ENCODE results near the gene PLPPR3. TPM values are rescaled to one million over a fixed set of nuclear protein-coding genes. Genes with fewer than 3 reads are reported as not detected.

PLPPR3 gene
- total and polyA plus RNA-seq, 2 donors from 2014 or later, result not detected

DNA sequence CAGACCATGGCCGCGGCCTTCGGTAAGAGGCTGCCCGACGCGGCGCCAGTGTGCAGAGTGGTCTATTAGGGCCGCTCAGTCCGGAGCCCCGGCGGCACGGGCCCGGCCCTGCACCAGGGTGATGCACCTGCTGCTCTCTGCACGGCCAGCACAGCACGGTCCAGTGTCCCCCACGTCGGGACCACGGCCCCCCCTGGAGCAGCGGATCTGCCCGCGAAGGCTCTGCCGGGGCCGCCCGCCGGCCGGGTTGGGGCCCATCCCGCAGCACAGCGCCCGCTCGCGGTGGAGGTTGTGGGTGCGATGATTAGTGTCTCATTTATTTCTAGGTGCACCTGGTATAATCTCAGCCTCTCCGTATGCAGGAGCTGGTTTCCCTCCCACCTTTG lies 16.6 kb downstream of the PLPPR3 start:
- Histone ChIP-seq H3K4me1 (ENCODE audit: control insufficient read depth in 2 of 3, insufficient read depth in 2 of 3, low read depth in 1 of 3, low read length in 3 of 3) (peaks cover 0 to 31% (median 21%) of the 10 kb centered on the region in 3 donors), H3K27ac (ENCODE audit: low read depth in 2 of 2, low read length in 2 of 2) (no peak overlapping the region), H3K9ac (ENCODE audit: low read length in 3 of 3) (no peak overlapping the region), H3K4me3 (ENCODE audit: low read length in 3 of 3) (no peak overlapping the region), H3K27me3 (ENCODE audit: control insufficient read depth, insufficient read depth, low read length) (no peaks in the 10 kb centered on the region), H3K36me3 (ENCODE audit: control insufficient read depth in 2 of 3, insufficient read depth in 3 of 3, low read length in 3 of 3) (peaks cover 7 to 55% (median 25%) of the 10 kb centered on the region in 3 donors), H3K9me3 (ENCODE audit: control insufficient read depth in 2 of 3, insufficient read depth in 1 of 3, low read length in 3 of 3) (no peaks in the 10 kb centered on the region)
- TF ChIP-seq, protein P1, sequence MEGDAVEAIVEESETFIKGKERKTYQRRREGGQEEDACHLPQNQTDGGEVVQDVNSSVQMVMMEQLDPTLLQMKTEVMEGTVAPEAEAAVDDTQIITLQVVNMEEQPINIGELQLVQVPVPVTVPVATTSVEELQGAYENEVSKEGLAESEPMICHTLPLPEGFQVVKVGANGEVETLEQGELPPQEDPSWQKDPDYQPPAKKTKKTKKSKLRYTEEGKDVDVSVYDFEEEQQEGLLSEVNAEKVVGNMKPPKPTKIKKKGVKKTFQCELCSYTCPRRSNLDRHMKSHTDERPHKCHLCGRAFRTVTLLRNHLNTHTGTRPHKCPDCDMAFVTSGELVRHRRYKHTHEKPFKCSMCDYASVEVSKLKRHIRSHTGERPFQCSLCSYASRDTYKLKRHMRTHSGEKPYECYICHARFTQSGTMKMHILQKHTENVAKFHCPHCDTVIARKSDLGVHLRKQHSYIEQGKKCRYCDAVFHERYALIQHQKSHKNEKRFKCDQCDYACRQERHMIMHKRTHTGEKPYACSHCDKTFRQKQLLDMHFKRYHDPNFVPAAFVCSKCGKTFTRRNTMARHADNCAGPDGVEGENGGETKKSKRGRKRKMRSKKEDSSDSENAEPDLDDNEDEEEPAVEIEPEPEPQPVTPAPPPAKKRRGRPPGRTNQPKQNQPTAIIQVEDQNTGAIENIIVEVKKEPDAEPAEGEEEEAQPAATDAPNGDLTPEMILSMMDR (IDR thresholded peaks at IDR 0.05; ENCODE audit: borderline replicate concordance, extremely low read depth, insufficient read depth), result no peak
- FAIRE-seq, result no peak
- peak in 1 of 5 donors; percentile 73 for DNase-seq
- intact Hi-C loops (cut with DNase I), result no loop called here

DNA sequence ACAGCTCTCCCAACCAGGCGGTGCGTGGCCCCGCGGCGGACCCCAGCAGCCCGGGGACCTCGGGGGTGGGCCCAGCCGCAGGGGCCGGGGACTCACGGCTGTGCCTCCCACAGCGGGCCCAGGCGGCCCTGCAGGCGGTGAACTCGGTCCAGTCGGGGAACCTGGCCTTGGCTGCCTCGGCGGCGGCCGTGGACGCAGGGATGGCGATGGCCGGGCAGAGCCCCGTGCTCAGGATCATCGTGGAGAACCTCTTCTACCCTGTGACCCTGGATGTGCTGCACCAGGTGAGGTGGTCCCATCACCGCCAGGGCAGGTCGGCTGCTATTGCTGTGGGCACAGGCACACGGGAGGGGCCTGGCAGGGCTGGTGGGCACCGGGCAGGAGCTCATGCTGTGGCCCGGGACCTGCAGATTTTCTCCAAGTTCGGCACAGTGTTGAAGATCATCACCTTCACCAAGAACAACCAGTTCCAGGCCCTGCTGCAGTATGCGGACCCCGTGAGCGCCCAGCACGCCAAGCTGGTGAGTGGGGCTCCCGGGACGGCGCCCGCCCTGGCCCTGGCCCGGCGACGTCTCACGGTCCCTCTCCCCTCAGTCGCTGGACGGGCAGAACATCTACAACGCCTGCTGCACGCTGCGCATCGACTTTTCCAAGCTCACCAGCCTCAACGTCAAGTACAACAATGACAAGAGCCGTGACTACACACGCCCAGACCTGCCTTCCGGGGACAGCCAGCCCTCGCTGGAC lies 17.2 kb downstream of the PLPPR3 start:
- no peak overlapping the region for H3K27ac ChIP-seq (ENCODE audit: low read depth in 2 of 2, low read length in 2 of 2)
- no peak overlapping the region for H3K9ac ChIP-seq (ENCODE audit: low read length in 3 of 3)
- no peak overlapping the region for H3K4me3 ChIP-seq (ENCODE audit: low read length in 3 of 3)
- H3K27me3 ChIP-seq (ENCODE audit: control insufficient read depth, insufficient read depth, low read length), result no peaks in the 10 kb centered on the region
- peaks cover 5 to 49% (median 25%) of the 10 kb centered on the region in 3 donors for H3K36me3 ChIP-seq (ENCODE audit: control insufficient read depth in 2 of 3, insufficient read depth in 3 of 3, low read length in 3 of 3)
- peaks cover 0 to 36% (median 22%) of the 10 kb centered on the region in 3 donors for H3K4me1 ChIP-seq (ENCODE audit: control insufficient read depth in 2 of 3, insufficient read depth in 2 of 3, low read depth in 1 of 3, low read length in 3 of 3)
- no peaks in the 10 kb centered on the region for H3K9me3 ChIP-seq (ENCODE audit: control insufficient read depth in 2 of 3, insufficient read depth in 1 of 3, low read length in 3 of 3)
- DNase-seq, result peak in 1 of 5 donors; percentile 64
- TF ChIP-seq, protein P1 (IDR thresholded peaks at IDR 0.05; ENCODE audit: borderline replicate concordance, extremely low read depth, insufficient read depth), result no peak
- no peak for FAIRE-seq
- intact Hi-C loops (cut with DNase I), result no loop called here

DNA sequence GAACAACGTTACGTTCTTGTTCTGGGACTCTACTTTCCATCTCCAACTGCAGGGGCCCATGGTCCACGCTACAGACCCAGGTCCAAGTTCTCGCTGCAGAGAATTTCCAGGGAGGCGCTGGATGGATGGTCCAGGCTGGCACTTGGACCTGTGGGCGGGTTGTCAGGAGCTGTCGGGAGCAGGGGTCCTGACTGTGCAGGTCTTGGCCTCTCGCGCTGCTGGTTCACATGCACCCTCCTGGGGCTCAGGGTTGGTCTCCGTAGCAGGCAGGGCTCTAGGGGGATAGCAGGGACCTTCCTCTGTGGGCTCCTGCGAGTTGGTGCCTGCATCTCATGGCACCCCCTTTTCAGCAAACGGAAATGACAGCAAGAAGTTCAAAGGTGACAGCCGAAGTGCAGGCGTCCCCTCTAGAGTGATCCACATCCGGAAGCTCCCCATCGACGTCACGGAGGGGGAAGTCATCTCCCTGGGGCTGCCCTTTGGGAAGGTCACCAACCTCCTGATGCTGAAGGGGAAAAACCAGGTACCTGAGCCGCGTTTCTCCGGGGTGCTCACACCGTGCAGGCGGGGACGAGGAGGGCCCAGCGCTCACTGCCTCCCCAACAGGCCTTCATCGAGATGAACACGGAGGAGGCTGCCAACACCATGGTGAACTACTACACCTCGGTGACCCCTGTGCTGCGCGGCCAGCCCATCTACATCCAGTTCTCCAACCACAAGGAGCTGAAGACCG lies 17.9 kb downstream of the PLPPR3 start:
- Histone ChIP-seq H3K27ac (ENCODE audit: low read depth in 2 of 2, low read length in 2 of 2) (no peak overlapping the region), H3K9me3 (ENCODE audit: control insufficient read depth in 2 of 3, insufficient read depth in 1 of 3, low read length in 3 of 3) (no peaks in the 10 kb centered on the region), H3K9ac (ENCODE audit: low read length in 3 of 3) (no peak overlapping the region), H3K4me3 (ENCODE audit: low read length in 3 of 3) (no peak overlapping the region), H3K36me3 (ENCODE audit: control insufficient read depth in 2 of 3, insufficient read depth in 3 of 3, low read length in 3 of 3) (peaks cover 3 to 45% (median 25%) of the 10 kb centered on the region in 3 donors), H3K27me3 (ENCODE audit: control insufficient read depth, insufficient read depth, low read length) (no peaks in the 10 kb centered on the region), H3K4me1 (ENCODE audit: control insufficient read depth in 2 of 3, insufficient read depth in 2 of 3, low read depth in 1 of 3, low read length in 3 of 3) (peaks cover 0 to 43% (median 25%) of the 10 kb centered on the region in 3 donors)
- TF ChIP-seq, protein P1 (IDR thresholded peaks at IDR 0.05; ENCODE audit: borderline replicate concordance, extremely low read depth, insufficient read depth), result no peak
- intact Hi-C loops (cut with DNase I), result no loop called here
- FAIRE-seq (no peak), DNase-seq (peak in 1 of 5 donors; percentile 68)

All from kidney (tissue), 14 donors.